Nephron (organoid): Measurements from ENCODE around the gene PRKAR1B.

Experiments used
- H3K27ac Mint-ChIP-seq, 3 experiments: 2 replicates each; pipeline ENCODE4 v1.8.0; 2020; ENCODE audit warnings: mixed read lengths in 3 of 3, mild to moderate bottlenecking in 2 of 3, moderate library complexity in 1 of 3
- H3K27me3 Mint-ChIP-seq: 2 replicates; pipeline ENCODE4 v1.8.0; 2021; ENCODE audit warnings: low read depth, mild to moderate bottlenecking, moderate library complexity, mixed read lengths
- H3K36me3 Mint-ChIP-seq: 2 replicates; pipeline ENCODE4 v1.8.0; 2020; ENCODE audit warnings: low read depth, mixed read lengths
- H3K4me1 Mint-ChIP-seq: 2 replicates; pipeline ENCODE4 v1.8.0; 2020; ENCODE audit warnings: mixed read lengths
- H3K4me3 Mint-ChIP-seq, 3 experiments: 2 replicates each; pipeline ENCODE4 v1.8.0; 2020; ENCODE audit warnings: mild to moderate bottlenecking in 3 of 3, mixed read lengths in 3 of 3, moderate library complexity in 2 of 3
- H3K9me3 Mint-ChIP-seq: 2 replicates; pipeline ENCODE4 v1.8.0; 2020; ENCODE audit warnings: mixed read lengths
- TF ChIP-seq, protein P1 (sequence below), 3 experiments: fragments of 200-600 bp; sonication (generic); IDR thresholded peaks; one replicate each; pipeline ENCODE4 v1.5.0; 2021; ENCODE audit warnings: antibody characterized with exemption in 3 of 3; ENCODE audit not compliant: unreplicated experiment in 3 of 3

PRKAR1B gene

DNA sequence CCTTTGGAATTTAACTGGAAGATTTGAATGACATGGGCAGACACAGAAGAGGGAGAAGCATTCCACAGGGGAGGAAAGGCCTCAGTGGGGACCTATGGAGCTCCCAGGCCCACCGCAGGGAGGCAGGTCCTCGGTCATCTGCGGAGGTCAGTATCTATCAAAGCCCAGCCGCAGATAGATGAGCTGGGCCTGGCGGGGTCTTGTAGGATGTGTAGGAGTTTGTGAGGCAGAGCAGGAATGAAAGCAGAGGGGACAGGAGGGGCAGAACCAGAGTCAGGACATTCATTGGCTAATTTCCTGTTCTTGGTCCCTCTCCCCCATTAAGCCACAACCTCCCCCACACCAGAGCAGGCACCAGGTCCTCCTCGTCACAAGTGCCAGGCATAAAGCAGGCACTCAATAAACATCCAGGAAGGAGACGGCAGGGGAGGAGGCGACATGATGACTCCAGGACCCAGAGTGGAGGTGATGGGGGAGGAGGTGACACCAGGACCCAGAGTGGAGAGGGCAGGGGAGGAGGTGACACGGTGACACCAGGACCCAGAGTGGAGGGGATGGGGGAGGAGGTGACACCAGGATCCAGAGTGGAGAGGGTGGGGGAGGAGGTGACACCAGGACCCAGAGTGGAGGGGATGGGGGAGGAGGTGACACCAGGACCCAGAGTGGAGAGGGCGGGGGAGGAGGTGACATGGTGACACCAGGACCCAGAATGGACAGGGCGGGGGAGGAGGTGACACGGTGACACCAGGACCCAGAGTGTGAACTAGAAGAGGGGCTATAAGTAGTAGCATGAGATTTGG, 123.7 kb downstream of the PRKAR1B start:
- H3K36me3 Mint-ChIP-seq: no peaks in the 10 kb centered on the region
- H3K4me3 Mint-ChIP-seq: peak overlapping the region in 2 of 3 experiments; percentile 46 to 60
- peaks cover 6% of the 10 kb centered on the region for H3K27me3 Mint-ChIP-seq
- TF ChIP-seq, protein P1, sequence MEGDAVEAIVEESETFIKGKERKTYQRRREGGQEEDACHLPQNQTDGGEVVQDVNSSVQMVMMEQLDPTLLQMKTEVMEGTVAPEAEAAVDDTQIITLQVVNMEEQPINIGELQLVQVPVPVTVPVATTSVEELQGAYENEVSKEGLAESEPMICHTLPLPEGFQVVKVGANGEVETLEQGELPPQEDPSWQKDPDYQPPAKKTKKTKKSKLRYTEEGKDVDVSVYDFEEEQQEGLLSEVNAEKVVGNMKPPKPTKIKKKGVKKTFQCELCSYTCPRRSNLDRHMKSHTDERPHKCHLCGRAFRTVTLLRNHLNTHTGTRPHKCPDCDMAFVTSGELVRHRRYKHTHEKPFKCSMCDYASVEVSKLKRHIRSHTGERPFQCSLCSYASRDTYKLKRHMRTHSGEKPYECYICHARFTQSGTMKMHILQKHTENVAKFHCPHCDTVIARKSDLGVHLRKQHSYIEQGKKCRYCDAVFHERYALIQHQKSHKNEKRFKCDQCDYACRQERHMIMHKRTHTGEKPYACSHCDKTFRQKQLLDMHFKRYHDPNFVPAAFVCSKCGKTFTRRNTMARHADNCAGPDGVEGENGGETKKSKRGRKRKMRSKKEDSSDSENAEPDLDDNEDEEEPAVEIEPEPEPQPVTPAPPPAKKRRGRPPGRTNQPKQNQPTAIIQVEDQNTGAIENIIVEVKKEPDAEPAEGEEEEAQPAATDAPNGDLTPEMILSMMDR (IDR thresholded peaks at IDR 0.05; ENCODE audit: unreplicated experiment in 3 of 3): no peak
- peaks cover 31% of the 10 kb centered on the region for H3K4me1 Mint-ChIP-seq
- H3K27ac Mint-ChIP-seq: peak overlapping the region; percentile 68 to 88 (median 77)
- no peaks in the 10 kb centered on the region for H3K9me3 Mint-ChIP-seq

GRCh38 chr7:602341-603141, 124.5 kb downstream of the PRKAR1B start:
- Mint-ChIP-seq H3K4me1 (peaks cover 23% of the 10 kb centered on the region), H3K9me3 (no peaks in the 10 kb centered on the region), H3K4me3 (peak overlapping the region in 2 of 3 experiments; percentile 46 to 60), H3K36me3 (no peaks in the 10 kb centered on the region), H3K27me3 (peaks cover 6% of the 10 kb centered on the region), H3K27ac (peak overlapping the region; percentile 68 to 88 (median 77))
- TF ChIP-seq, protein P1 (IDR thresholded peaks at IDR 0.05; ENCODE audit: unreplicated experiment in 3 of 3): no peak

DNA sequence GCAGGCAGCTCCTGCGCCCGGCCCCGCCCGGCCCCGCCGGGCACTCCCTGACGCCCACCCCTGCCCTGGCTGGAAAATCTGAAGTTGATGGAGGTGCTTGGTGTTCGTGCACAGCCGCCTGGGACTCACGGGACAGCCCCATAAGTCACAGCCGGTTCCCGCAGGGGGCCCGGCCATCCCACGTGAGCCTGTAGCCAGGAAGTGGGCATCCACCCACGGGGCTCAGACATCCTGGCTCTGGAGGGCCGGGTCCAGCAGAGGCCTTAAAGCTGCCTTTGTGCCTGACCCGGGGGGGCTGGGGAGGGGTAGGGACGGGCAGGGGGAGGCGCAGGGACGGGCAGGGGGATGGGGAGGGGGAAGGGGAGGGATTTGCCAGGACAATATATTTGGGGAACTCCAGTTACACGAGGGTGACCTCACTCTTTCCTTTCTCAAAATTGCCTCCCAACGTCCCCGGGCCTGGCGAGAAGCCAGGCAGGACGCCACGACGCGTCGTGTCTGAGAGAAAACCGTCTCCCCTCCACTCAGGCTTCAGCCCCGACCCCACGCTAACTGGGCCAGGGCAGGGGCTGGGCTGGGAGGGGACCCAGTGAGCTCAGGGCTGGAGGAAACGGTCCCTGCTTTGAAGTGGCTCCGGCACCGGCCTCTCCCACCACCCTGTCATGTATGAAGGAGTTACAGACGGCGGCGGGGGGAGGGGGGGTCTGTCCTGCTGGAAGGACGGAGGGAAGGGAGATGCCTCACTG, 125.3 kb downstream of the PRKAR1B start:
- H3K9me3 Mint-ChIP-seq: no peaks in the 10 kb centered on the region
- peaks cover 6% of the 10 kb centered on the region for H3K27me3 Mint-ChIP-seq
- H3K27ac Mint-ChIP-seq: no peak overlapping the region
- TF ChIP-seq, protein P1 (IDR thresholded peaks at IDR 0.05; ENCODE audit: unreplicated experiment in 3 of 3): no peak
- no peak overlapping the region for H3K4me3 Mint-ChIP-seq
- no peaks in the 10 kb centered on the region for H3K36me3 Mint-ChIP-seq
- H3K4me1 Mint-ChIP-seq: peaks cover 23% of the 10 kb centered on the region

DNA sequence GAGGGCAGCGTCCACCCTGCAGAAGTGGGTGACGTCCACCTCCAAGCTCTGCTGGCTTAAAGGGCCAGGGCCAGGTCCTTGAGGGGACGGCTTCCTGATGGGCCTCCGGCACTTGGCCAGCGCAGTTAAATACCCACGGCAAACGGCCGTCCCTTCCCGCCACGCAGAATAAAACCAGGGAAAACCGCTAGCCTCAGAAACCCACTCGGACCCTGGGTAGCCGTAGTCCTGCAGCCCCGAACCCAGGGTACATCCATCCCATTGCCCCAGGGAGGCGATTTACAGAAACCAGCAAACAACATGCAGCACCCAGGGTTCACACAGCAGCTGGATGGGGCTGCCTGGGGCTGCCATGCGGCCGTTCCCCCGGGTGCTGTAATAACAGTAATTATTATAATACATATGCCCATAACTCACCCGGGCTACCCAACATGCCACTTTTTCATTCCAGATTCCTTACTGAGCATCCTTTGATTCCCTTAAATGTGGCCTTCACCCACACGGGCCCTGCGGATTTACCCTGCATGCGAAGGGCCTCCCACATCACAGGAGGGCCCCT, 126.0 kb downstream of the PRKAR1B start:
- no peaks in the 10 kb centered on the region for H3K36me3 Mint-ChIP-seq
- H3K9me3 Mint-ChIP-seq: no peaks in the 10 kb centered on the region
- peaks cover 6% of the 10 kb centered on the region for H3K27me3 Mint-ChIP-seq
- peak overlapping the region in 1 of 3 experiments; percentile 63 for H3K27ac Mint-ChIP-seq
- TF ChIP-seq, protein P1 (IDR thresholded peaks at IDR 0.05; ENCODE audit: unreplicated experiment in 3 of 3): no peak
- H3K4me1 Mint-ChIP-seq: peaks cover 23% of the 10 kb centered on the region
- no peak overlapping the region for H3K4me3 Mint-ChIP-seq

- TF ChIP-seq, protein P1 (IDR thresholded peaks at IDR 0.05; ENCODE audit: unreplicated experiment in 3 of 3): no peak
- Mint-ChIP-seq H3K36me3 (peaks cover 4% of the 10 kb centered on the region), H3K4me1 (peaks cover 23% of the 10 kb centered on the region), H3K4me3 (no peak overlapping the region), H3K27ac (peak overlapping the region in 2 of 3 experiments; percentile 35 to 63), H3K9me3 (no peaks in the 10 kb centered on the region), H3K27me3 (peaks cover 9% of the 10 kb centered on the region)
These were observed 126.7 kb downstream of the PRKAR1B start for GRCh38 chr7:600149-601035.
